ENCODE measurements around the gene DRP2.

DNA sequence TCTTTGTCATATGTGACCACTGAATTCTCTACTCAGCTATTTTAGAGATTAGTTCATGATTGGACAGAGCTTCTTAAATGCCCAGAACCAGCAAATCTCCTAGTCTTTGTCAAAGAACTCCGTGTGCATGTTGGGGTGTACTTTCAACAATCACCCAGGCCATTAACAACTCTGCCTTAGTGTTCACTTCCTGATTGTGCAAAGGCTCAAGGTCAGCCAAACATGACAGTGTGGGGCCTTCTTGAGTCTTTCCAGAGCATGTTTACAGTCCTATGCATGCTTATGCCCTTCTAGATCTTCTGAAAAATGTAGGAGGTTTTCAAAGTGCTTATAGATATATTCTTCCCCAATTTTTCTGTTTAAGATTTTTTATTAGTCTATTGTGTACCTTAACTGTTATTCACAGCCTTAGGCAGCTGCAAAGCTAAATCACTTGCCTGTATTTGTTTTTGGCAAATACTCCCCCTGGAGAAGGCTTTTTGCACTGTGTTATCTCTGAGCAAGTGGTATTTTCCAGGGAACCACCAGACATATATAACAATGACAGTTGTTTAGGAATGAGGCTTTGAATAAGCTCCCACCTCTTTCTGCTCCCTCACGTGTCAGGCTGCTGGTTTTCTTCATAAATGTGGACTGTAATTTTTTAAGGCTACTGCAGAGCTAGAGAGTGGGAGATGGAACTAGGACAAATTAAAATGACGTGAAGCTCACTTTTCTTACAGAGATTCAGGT lies 24.0 kb upstream of the DRP2 start:
- no peak for TF ChIP-seq EZH2phosphoT487 (IDR thresholded peaks at IDR 0.05; ENCODE audit: low read depth)
- no peak for TF ChIP-seq CTCF (IDR thresholded peaks at IDR 0.05; ENCODE audit: low read depth, low read length)
